Keratinocyte (primary cell): ENCODE data around the gene FRAS1.

ENCODE experiments used
- EZH2 ChIP-seq: IDR thresholded peaks from one replicate; pipeline ENCODE4 v1.6.1; 2012; ENCODE audit warnings: inconsistent platforms, mild to moderate bottlenecking, low read length, moderate library complexity
- TF ChIP-seq, protein P1 (sequence below), 3 experiments: IDR thresholded peaks in 1 of 3; conservative IDR thresholded peaks in 1 of 3; optimal IDR thresholded peaks in 1 of 3; 2 replicates in 2 of 3; 3 replicates in 1 of 3; pipeline versions ENCODE3 to v1.5.1; 2011; ENCODE audit warnings: low read length in 3 of 3, mild to moderate bottlenecking in 3 of 3, moderate library complexity in 2 of 3, control low read depth in 1 of 3, inconsistent platforms in 1 of 3; ENCODE audit not compliant: insufficient read depth in 2 of 3; ENCODE audit errors: extremely low read depth in 1 of 3

DNA sequence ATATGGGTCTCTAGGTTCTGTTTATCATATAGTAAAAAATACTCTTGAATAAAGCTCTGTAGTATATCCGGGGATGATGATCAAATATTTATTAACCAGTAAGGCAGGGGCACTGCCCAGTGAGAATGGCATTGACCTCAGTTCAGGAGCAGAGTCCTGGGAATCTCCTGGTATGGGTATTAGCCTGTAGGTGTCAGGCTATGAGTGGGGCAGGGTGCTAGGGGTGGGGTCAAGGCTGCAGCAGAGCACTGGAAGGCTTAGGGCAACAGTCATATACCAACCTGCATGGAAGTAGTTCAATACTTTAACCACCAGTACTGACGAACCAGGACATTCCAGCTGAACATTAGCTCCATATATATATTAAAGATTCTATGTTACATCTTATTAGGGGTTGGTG, 274.1 kb downstream of the FRAS1 start:
- TF ChIP-seq, protein P1, sequence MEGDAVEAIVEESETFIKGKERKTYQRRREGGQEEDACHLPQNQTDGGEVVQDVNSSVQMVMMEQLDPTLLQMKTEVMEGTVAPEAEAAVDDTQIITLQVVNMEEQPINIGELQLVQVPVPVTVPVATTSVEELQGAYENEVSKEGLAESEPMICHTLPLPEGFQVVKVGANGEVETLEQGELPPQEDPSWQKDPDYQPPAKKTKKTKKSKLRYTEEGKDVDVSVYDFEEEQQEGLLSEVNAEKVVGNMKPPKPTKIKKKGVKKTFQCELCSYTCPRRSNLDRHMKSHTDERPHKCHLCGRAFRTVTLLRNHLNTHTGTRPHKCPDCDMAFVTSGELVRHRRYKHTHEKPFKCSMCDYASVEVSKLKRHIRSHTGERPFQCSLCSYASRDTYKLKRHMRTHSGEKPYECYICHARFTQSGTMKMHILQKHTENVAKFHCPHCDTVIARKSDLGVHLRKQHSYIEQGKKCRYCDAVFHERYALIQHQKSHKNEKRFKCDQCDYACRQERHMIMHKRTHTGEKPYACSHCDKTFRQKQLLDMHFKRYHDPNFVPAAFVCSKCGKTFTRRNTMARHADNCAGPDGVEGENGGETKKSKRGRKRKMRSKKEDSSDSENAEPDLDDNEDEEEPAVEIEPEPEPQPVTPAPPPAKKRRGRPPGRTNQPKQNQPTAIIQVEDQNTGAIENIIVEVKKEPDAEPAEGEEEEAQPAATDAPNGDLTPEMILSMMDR (optimal IDR thresholded peaks at IDR 0.05 in 1 of 3, IDR thresholded peaks at IDR 0.05 in 1 of 3, conservative IDR thresholded peaks at IDR 0.05 in 1 of 3; ENCODE audit: extremely low read depth in 1 of 3, insufficient read depth in 2 of 3, low read length in 3 of 3) = no peak
- TF ChIP-seq EZH2 = no peak
